ENCODE measurements around the gene NFIA.

The NFIA gene

DNA sequence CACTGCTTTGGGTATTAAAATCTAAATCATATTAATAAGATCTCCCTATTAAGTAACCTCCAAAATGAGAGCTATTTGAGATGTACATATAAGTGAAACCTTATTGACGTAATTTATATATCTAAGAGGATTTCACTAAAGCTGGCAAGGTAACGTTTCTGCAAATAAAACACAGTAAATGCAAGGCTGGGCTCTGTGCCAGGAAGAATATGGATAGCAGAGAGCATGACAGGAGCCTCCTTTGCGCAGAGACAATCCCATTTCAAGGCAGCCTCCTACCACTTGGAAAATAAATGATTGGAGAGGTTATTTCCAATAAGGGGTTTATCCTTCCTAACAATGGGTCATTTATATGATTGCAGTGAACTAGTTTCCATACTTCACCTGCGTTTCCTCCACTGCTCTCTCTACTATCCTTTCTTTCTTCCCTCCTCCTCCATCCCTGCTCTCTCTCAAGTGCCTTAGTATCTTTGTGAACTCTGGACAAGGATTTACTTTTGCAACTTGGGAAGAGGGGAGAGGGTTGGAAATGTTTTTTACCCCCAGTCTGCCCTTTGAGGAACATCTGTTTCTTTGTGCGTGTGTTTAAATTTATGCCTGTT, 3.0 kb upstream of the NFIA start:
- Histone ChIP-seq H3K27me3 (ENCODE audit: insufficient read depth, low read length, poor library complexity, severe bottlenecking) (no peaks in the 10 kb centered on the region), H3K4me3 (ENCODE audit: low read length, poor library complexity, severe bottlenecking) (peak overlapping the region; percentile 74), H3K4me2 (ENCODE audit: low read depth, low read length, poor library complexity, severe bottlenecking) (peak overlapping the region; percentile 69), H3K36me3 (ENCODE audit: insufficient read depth, low read length) (no peaks in the 10 kb centered on the region), H3K4me1 (ENCODE audit: insufficient read depth, low read length, poor library complexity, severe bottlenecking) (peaks cover 35% of the 10 kb centered on the region), H2AFZ (ENCODE audit: low read length) (peak overlapping the region; percentile 62), H3K9me3 (ENCODE audit: insufficient read depth, low read depth, low read length) (no peaks in the 10 kb centered on the region), H4K20me1 (ENCODE audit: insufficient read depth, low read length, poor library complexity, severe bottlenecking) (no peaks in the 10 kb centered on the region), H3K79me2 (ENCODE audit: insufficient read depth, low read length) (no peaks in the 10 kb centered on the region), H3F3A (ENCODE audit: low read depth) (0 out of 2 replicates have a peak, but pooled peaks cover 2% of the 10 kb centered on the region), H3K9me2 (replicated peaks; ENCODE audit: low read depth, low read length) (no peaks in the 10 kb centered on the region), H3K9ac (ENCODE audit: low read depth, low read length, poor library complexity, severe bottlenecking) (peak overlapping the region; percentile 61)
- no peak for TF ChIP-seq EZH2phosphoT487 (IDR thresholded peaks at IDR 0.05; ENCODE audit: borderline replicate concordance)
- TF ChIP-seq, protein P1, sequence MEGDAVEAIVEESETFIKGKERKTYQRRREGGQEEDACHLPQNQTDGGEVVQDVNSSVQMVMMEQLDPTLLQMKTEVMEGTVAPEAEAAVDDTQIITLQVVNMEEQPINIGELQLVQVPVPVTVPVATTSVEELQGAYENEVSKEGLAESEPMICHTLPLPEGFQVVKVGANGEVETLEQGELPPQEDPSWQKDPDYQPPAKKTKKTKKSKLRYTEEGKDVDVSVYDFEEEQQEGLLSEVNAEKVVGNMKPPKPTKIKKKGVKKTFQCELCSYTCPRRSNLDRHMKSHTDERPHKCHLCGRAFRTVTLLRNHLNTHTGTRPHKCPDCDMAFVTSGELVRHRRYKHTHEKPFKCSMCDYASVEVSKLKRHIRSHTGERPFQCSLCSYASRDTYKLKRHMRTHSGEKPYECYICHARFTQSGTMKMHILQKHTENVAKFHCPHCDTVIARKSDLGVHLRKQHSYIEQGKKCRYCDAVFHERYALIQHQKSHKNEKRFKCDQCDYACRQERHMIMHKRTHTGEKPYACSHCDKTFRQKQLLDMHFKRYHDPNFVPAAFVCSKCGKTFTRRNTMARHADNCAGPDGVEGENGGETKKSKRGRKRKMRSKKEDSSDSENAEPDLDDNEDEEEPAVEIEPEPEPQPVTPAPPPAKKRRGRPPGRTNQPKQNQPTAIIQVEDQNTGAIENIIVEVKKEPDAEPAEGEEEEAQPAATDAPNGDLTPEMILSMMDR (conservative IDR thresholded peaks at IDR 0.05; ENCODE audit: low read length) = no peak

DNA sequence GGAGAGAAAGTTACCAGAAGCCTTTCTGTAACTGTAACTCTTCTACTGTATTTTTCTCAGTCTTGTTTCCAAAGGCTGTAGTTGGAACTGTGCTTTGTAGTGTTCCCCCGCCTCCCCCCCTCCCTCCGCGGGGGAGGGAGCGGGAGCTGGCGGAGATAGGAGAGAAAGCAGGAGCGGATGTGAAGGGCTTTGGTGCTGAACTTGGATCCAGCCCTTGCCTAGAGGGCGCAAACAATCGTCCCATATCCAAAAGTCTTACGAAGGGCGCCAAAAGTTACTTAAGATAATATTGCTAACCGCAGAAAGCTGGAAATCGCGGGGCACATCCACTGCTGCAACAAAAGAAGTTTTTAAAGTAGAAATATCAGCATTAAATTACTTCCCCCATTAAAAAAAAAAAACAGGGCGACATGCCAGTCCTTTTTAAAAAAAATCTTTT, 2.4 kb upstream of the NFIA start:
- Histone ChIP-seq H3K9me3 (ENCODE audit: insufficient read depth, low read depth, low read length) (no peaks in the 10 kb centered on the region), H3K79me2 (ENCODE audit: insufficient read depth, low read length) (no peaks in the 10 kb centered on the region), H3K9me2 (replicated peaks; ENCODE audit: low read depth, low read length) (no peaks in the 10 kb centered on the region), H3K4me3 (ENCODE audit: low read length, poor library complexity, severe bottlenecking) (peak overlapping the region; percentile 74), H4K20me1 (ENCODE audit: insufficient read depth, low read length, poor library complexity, severe bottlenecking) (no peaks in the 10 kb centered on the region), H3K4me1 (ENCODE audit: insufficient read depth, low read length, poor library complexity, severe bottlenecking) (peaks cover 35% of the 10 kb centered on the region), H3F3A (ENCODE audit: low read depth) (peaks cover 5% of the 10 kb centered on the region; the same call in 1 of the 2 replicates), H3K4me2 (ENCODE audit: low read depth, low read length, poor library complexity, severe bottlenecking) (peak overlapping the region; percentile 69), H2AFZ (ENCODE audit: low read length) (peak overlapping the region; percentile 62), H3K9ac (ENCODE audit: low read depth, low read length, poor library complexity, severe bottlenecking) (peak overlapping the region; percentile 61), H3K36me3 (ENCODE audit: insufficient read depth, low read length) (no peaks in the 10 kb centered on the region), H3K27me3 (ENCODE audit: insufficient read depth, low read length, poor library complexity, severe bottlenecking) (no peaks in the 10 kb centered on the region)
- no peak for TF ChIP-seq EZH2phosphoT487 (IDR thresholded peaks at IDR 0.05; ENCODE audit: borderline replicate concordance)
- TF ChIP-seq, protein P1 (conservative IDR thresholded peaks at IDR 0.05; ENCODE audit: low read length) = peak; percentile 17; the same call in 1 of the 2 replicates

DNA sequence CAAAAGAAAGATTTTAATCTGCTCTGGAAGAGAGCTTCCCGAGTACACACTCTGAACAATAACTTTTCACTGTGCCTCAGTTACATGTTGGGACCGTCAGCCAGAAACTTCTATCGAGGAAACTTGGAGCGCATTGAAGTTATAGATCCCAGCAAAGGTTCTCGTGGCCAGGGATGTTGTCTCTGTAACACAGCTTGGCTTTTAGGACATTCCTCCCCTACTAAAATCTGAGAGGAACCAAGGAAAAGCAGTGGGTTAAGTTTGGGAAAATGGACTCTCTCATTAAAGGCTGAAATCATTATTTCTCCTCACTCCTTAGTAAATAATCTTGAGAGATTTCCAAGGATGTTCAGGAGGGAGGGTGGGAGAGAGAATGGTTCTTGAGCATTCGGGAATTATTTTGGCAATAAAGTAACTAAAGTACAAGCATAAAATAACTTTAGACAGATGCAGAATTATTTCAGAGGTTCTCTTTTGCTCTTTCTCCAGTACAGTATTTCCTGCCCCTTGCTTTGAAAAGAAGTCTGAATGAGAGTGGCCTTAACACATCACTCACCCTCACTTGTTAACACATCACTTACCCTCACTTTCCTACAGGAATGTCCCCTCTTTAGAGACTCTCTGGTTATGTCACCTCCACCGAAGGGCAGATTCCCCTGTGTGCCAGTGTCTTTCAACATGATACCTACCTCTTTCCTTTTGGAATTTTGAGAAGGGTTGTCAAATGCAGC, 1.8 kb upstream of the NFIA start:
- TF ChIP-seq EZH2phosphoT487 (IDR thresholded peaks at IDR 0.05; ENCODE audit: borderline replicate concordance) = no peak
- TF ChIP-seq, protein P1 (conservative IDR thresholded peaks at IDR 0.05; ENCODE audit: low read length) = no peak
- Histone ChIP-seq H3K9ac (ENCODE audit: low read depth, low read length, poor library complexity, severe bottlenecking) (peak overlapping the region; percentile 61), H3K4me3 (ENCODE audit: low read length, poor library complexity, severe bottlenecking) (peak overlapping the region; percentile 74), H3K4me2 (ENCODE audit: low read depth, low read length, poor library complexity, severe bottlenecking) (peak overlapping the region; percentile 69), H3K9me2 (replicated peaks; ENCODE audit: low read depth, low read length) (no peaks in the 10 kb centered on the region), H3F3A (ENCODE audit: low read depth) (peaks cover 5% of the 10 kb centered on the region; the same call in 1 of the 2 replicates), H3K79me2 (ENCODE audit: insufficient read depth, low read length) (no peaks in the 10 kb centered on the region), H4K20me1 (ENCODE audit: insufficient read depth, low read length, poor library complexity, severe bottlenecking) (no peaks in the 10 kb centered on the region), H3K27me3 (ENCODE audit: insufficient read depth, low read length, poor library complexity, severe bottlenecking) (no peaks in the 10 kb centered on the region), H3K4me1 (ENCODE audit: insufficient read depth, low read length, poor library complexity, severe bottlenecking) (peaks cover 35% of the 10 kb centered on the region), H3K9me3 (ENCODE audit: insufficient read depth, low read depth, low read length) (no peaks in the 10 kb centered on the region), H2AFZ (ENCODE audit: low read length) (peak overlapping the region; percentile 62), H3K36me3 (ENCODE audit: insufficient read depth, low read length) (no peaks in the 10 kb centered on the region)

Measured in Loucy (cell line).